SIG-M5 (cell line): ENCODE data around the gene SLC7A11.
A peak's percentile ranks its signal among the peaks of the same experiment; 100 is the strongest.

Experiments used
- DNase-seq: peaks from one replicate; lab custom pipeline; 2025; lab: John Stamatoyannopoulos, UW

SLC7A11 gene

DNA sequence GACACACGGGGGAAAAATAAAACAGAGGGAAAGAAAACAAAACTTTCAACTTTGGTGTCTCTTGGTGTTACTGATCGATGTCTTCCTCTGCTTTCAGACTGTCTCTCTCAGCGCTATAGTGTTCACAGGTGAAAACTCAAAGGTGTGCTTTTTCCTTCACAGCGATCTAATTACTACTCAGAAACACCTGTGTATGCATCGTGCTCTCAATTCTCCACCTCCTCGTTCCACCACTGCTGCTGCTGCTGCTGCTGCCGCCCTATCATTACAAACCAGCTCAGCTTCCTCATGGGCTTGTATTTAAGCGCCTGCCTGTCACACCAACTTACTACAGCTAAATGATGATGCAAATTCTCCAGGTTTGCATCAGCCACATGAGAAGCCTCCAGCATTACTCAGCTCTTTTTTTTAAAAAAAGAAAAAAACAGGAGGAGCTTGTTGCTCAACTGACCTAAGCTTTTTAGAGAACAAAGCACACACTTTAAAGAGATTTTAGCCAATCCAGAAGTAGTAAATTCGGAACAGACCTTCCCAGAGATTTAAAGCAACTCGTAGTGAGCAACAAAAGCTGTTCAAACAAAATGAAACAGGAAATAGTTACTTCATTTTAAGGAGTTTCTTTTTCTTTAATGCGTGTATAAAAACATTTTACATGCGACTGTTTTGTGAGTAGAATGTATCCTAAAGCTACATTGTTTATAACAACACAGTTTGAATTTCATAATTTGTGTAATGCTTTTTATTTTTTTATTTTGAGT, at the start of gene SLC7A11:
SLC7A11 (minus strand) TSS at position 274 of the 758 bp plus-strand sequence. CDS start 280 bp downstream, outside the sequence.
- DNase-seq: peak; percentile 98

DNA sequence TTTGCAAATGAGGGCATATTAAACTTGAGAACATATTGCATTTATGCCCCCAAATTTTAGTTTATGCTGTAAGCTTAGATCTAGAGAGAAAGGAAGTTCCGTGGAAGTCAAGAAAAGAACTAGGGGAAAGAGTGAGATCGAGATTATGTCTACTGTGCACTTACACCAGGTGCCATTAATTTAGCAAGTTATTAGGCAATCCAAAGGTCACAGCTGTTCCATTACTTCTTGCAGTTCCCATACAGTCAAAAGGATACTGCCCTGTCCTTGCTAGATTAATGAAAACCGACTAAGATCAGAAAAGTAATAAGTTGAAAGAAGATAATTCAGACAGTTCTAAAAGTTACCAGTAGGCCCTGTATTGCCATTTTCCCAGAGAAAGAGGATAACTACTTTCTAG, 49.3 kb upstream of the SLC7A11 start:
- DNase-seq: no peak

DNA sequence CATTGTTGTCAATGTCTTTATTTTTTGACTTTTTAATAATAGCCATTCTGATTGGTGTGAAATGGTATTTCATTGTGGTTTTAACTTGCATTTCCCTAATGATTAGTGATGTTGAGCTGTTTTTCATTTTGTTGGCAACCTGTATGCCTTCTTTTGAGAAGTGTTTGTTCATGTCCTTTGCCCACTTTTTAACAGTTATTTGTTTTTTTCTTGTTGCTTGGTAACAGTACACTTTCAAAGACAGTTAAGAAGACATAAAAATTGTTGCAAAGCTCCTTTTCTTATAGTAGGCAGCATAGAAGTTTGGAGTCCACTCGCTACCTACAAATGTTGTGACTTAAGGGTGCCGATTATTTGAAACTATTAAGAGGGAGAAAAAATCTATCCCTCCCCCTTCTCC, 48.7 kb upstream of the SLC7A11 start:
- DNase-seq: no peak

DNA sequence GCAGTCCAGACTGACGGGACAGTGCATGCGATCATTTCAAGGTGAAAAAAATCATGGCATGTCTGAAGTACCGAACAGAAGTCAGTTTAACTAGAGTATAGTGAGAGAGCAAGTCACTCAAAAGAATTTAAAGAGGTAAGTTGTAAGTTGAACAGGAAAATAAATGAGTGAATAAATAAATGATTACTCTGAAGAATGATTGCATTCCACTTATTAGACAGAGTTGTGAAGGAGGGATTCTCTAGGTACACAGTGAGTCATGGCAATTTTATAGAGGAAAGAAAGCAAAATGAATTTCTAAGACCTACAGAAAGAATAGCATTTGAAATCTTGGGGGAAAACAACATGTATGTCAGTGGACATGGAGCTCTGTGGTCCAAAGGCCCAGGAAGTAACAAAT, 37.1 kb upstream of the SLC7A11 start:
- DNase-seq: no peak

DNA sequence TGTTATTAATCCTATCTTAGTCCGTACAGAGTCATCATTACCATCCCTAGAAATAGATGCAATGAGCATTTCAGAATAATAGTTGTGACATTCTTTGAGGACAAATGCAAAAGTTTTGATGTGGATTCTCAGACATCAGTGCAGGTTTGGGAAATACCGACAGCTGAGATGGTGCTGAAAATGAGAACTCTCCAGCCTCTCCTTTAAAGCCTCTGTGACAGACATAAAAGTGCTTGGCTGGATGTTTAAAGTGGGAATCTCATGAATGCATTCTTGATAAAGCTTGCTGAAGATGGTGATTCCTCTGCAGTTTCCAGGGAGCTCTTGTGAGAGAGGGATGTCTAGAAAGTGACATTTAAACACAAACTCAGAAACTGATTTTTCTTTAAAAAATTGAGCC, 35.0 kb upstream of the SLC7A11 start:
- DNase-seq: no peak

DNA sequence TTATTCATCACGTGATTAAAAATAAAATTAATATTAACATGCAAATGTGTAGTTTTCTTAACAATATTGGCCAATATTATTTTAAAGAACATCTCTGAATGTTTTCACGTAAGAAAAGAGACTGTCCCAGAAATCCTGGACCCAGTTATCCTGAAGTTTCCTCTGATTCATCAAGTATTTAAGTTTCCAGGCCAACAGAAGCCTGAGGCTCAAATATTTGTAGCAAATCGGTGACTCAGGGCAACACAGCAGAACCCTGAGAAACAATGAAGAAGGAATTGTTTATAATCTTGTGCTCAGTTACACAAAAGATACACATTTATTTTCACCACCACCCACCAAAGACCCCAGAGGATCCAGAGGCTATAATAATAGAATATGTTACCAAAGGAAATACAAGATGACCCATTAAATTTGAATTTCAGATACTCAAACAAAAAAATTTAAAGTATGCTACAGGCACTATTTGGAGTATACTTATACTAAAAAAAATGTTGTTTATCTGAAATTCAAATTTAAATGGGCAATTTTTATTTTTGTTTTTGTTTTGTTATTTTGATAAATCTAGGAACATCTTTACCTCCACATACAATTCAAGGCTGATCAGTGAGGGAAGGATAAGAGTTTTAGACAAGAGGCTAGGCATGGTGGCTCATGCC, 33.9 kb upstream of the SLC7A11 start:
- DNase-seq: no peak

DNA sequence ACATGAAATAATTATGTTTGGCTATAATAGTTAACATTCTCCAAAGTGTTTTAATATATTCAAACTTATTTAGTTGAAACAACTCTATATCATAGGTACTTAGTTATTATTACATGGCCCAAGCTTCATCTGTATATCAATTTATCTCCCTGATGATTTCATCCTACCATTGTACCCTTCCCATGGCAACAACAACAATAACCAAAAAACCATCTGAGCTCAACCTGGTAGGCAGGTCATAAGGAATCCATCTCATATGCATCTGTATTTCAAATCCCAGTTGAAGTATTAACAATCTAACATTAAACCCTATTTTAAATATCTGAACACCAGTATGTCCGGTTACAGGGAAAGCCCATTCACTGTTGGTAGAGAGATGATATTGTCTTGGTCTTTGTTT, 33.1 kb upstream of the SLC7A11 start:
- DNase-seq: no peak

DNA sequence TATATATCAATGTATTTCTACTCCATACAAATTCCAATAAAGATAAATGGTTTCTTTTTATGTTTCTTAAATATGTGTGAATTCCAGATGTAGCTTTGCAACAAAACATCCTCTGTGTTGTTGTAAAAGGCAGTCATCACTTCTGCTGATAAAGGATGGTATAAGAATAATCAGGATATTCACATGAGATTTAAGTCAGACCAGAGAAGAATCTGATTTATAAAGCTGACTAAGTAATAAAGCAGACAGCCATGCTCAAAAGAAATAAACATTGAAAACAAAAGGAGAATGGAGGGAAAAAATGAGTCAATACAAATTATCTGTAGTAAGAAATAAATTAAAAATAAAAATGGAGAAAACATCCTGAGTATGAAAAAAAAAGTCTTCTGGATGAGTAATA, 27.0 kb upstream of the SLC7A11 start:
- DNase-seq: no peak

DNA sequence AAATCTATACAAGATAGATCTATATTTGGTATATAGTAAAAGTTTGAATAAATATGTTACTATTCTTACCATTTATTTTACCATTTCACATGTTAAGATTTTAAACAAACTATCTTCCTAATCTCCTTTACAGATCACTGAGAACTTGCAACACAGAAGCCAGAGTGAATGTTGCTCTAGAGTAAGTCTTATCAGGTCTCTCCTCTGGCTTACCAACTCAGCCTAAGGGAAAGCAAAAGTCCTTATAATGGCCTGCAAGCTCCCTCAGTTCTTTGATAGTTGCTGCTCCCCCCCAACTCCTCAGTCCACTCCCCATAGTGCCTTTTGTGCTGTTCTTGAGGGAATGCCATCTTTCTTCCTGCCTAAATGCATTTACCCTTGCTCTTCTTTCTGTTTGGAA, 25.7 kb upstream of the SLC7A11 start:
- DNase-seq: no peak

DNA sequence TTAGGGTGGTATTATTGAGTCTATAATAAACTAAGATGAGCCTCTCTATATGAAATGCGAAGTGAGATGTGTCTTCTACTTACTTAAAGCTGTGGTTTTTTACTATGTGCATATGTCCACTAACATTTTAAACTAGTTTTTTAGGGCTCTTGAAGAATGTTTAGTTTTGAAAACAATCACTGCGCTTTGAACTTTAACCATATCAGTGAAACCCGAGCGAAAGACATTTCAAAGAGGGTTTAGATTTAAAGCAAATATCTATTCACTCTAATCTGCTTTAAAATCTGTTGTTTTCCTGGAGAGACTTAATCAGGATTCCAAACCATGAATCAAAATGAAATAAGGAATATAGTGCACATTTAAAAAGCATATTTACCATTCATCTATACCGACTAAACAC, 24.8 kb upstream of the SLC7A11 start:
- DNase-seq: no peak

DNA sequence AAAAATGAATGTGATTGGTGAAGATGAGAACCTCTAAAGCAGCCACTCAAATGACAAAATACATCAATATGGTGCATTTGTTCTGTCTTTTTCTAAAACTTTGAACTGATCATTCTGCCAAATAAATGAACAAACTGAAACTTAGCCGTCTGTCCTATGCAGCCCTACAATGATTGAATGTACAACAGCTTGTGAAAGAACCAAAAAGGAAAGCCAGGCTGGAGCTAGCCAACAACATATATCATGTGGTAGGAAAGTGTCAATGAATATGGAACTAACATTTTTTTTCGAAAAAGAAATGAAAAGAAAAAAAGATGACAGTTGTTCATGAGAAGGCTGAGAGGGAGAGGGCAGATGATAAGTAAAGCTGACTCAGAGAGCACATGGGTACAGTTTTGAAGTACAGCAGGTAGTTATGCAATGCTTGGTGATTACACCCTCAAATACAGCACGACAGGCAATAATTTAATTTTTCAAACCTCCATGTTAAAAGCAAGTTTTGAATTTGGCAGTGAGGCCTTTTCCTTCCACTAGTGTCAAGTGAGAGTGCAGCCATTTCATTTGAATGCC, 21.2 kb upstream of the SLC7A11 start:
- no peak for DNase-seq

DNA sequence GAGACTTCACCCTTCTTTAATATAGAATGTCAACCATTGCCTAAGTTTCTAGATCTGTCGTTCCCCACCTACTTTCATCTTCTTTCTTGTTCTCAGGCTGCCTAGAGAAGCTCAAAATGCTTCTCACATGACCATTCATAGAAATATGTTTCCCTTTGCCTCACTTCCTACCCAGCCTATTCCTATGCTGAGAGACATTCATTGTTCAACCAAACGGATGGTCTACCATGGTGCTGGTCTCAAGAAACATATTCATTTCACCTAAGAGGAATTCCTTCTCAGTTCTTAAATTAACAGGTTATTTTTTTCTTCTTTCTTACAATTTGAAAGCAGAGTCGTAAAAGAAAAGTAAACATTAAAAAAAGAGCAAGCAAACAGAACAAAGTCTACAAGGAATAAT, 20.3 kb upstream of the SLC7A11 start:
- DNase-seq: no peak

DNA sequence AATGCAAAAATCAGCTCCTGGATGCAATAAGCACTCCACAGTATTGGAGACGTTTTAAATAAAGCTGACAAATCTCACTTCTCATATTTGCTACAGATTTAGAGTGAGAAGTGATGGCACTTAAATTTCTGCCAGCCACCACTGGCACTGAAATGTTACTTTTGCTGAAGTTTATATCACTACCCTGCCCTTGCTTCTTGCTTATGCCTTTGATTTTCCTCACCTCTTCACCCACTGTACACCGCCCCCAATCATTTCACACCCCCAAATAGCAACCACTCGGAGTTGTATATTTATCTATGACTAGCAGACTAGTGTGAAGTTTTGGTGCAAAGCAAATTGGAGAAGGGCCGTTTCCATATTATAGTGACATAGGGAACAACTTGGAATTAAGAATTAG, 19.9 kb upstream of the SLC7A11 start:
- no peak for DNase-seq

DNA sequence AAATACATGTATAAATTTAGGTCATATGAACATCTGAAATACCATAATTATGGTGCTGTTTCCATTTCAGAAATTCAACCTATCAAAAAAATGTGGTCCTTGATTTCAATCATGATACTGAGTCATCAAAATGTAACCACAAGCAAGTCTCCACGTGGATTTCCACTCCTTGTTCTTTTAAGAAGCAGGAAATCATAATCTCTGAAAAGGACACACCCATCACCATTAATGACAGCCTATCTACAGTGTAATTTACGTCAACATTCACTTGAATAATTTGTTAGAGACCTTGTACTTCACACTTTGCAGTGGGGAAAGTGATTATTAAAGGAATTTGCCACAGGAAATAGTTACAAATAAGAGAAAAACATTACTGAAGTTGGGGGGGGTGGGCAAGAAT, 17.7 kb upstream of the SLC7A11 start:
- no peak for DNase-seq

DNA sequence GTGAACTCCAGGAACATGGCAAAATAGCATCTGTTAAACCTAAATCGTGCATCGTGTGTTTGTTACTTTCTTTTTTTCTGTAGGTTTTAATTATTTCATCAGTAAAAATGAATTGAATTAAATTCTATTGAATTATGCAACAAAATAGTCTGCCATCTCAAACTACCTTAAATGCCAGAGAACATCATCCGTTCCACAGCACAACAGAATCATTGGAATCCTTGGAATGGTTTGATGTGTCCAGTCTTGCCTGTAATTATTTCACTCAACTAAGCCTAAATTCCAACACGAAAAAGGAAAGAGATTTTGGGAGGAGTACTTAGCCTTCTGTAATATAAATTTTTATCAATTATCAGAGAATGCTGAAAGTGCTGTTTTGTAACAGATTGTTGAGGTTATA, 17.1 kb upstream of the SLC7A11 start:
- no peak for DNase-seq

DNA sequence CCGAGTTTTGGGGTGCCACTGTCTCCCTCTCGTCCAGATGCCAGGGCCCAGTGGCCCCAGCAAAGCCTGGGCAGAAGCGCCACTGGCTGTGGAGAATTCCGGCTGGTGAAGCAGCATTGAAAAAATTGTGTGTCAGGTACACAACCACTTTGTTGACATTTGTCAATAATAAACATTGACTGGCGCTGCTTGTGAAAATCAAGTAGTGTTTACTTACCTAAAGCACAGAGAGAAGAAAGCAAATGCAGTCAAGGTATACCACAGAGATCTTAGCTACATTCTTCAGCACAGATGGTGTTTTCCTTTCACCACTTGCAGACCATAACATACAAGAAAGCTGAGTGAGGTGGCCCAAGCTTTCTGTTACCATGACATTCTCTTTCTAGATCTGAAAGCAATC, 14.5 kb upstream of the SLC7A11 start:
- no peak for DNase-seq

DNA sequence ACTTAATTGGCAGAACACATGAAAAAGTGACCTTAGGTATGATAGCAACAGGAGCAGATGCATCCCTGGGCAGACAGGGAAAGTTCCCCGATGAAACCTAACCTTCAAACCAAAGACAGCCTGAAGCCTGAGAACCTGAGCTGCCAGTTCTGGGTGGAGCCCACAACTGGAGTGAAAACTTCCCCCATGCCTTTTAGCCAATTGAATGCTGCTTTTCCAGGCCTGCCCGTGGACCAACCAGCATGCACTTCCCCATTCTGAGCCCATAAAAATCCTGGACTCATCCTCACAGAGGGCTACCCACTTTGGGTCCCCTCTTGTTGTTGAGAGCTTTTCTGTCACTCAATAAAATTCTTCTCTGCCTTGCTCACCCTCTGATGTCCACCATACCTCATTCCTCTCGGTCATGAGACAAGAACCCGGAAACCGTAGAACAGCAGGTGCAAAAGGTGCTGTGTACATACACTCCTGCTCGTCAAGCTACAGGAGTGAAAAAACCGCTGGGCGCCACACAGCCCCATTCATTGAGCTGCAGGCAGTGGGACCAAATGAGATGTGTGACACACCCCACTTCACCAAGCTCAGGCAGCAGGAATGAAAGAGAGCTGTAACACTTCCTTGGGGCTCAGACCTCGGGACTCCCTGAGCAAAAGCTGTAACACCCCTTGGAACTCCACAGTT, 13.9 kb upstream of the SLC7A11 start:
- DNase-seq: no peak

DNA sequence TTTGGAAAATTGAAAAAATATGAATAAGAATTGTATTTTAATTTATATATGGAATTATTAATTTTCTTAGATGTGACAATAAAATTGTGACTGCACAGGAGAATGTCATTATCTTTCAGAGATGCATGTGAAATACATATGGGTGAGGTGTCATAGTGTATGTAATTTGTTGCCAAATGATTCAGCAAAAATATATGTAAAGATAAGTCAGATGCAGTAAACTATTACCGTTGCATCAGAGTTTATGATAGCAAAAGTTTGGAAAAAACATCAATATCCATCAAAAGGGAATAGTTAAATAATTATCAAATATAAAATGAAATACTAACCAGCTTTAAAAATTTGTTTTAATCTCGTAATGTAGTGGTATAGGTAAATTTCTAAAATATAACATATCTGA, 10.4 kb upstream of the SLC7A11 start:
- no peak for DNase-seq

DNA sequence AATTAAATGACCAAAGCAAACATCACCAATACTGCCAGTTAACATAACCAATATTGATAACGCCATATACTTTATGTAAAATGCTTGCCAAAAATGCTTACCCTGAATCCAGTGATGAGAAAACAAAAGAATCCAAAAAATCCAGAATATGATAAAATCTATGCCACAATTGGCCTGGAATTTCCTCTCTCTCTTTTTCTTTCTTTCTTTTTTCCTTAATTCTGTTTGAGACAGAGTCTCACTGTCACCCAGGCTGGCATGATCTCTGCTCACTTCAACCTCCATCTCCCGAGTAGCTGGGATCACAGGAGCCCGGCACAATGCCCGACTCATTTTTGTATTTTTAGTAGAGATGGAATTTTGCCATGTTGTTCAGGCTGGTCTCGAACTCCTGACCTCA, 9.8 kb upstream of the SLC7A11 start:
- DNase-seq: no peak

DNA sequence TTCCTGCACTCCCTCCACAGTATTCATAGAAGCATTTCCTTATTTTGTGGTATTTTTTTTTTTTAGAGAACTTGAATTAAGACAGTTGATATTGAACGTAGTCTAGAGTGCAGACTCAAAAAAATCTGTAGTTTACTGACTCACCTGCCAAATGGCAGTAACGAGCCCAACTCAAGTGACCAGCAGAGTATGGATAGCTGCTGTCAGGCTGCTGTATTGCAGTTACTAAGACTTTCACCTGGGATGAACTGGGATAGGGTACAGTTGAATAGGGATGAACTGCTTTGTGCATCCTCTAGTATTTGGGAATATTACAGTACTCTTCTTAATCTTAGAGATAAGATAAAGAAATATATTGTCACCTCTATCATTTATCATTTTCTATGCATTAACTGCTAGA, 7.0 kb upstream of the SLC7A11 start:
- DNase-seq: no peak

DNA sequence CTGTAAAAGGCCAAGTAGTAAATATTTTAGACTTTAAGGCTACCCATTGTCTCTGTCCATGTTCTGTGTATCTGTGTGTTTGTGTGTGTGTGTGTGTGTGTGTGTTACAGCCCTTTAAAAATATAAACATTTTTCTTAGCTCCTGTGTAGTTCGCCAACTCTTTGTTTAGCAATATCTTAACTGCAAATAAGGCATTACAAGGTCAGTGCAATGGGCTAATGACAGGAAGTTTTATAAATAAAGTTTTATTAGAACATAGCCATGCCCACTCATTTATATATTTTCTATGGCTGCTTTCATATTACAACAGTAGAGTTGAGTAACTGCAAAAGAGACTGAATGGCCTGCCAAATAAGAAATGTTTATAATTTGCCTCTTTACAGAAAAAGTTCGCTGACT, 5.9 kb upstream of the SLC7A11 start:
- no peak for DNase-seq

DNA sequence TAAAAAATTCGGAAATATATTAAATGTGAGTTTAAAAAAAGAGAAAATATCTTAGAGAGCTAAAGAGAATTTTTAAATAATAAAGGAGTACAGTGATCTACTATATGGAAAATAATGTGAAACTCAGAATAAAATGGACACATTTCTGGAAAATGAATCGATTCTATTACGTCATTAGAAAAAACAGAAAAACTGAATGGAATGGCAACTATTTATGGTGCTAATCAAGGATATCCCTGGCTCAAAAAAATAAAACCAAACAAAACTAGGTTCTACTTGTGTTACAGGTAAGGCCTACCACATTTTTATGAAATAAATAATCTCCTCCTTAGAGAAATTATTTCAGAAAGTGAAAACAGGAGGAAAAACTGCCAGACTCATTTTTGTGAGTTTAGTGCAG, 5.5 kb upstream of the SLC7A11 start:
- DNase-seq: no peak

DNA sequence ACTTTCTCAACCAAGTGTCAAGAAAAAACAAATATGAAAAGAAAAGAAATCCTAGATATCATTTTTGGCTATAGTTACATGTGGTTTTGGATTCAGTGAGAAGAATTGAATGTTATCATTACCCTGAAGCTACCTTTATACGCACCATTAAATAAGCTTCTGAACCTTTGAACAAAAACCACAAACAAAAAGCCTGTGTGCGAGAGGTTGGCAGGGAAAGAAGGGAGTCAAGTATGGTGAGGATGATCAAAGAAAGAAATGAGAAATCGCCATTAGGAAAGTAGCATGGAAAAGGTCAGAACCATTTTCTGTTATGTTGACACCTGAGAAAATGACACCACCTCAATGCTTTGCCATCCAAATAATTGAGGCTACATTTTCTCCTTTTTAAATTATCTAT, 1.2 kb upstream of the SLC7A11 start:
- no peak for DNase-seq
